ENCODE results near the gene PPP1R12A.

The PPP1R12A gene

DNA sequence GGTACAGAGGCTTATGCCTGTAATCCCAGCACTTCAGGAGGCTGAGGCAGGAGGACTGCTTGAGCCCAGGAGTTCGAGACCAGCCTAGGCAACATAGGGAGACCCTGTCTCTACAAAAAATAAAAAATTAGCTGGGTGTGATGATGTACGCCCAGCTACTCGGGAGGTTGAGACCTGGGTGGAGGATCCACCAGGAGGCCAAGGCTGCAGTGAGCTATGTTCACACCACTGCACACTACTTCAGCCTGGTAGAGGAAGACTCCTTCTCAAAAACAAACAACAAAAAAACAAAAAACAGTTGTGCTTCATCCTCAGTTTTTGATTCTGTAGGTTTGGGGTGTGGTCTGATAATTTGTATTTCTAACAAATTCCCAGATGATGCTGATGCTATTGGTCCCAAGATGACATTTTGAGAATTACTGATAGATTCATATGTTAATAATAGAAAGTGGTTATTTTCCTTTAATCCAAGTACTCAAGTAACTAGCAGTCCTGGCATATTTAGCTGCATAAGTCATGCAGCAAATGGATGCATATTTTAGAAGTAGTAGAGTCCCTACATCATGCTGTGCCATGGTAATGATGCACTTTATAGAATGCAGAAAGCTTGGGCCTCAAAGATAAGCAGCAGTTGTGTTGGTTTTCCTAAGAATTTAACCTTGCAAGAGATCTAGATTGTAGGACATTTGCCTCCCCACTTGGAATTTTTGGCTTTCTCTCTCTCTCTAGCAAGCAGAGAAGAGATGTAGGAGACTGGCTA is 168.0 kb downstream of the PPP1R12A start:
- DNase-seq = no peak

DNA sequence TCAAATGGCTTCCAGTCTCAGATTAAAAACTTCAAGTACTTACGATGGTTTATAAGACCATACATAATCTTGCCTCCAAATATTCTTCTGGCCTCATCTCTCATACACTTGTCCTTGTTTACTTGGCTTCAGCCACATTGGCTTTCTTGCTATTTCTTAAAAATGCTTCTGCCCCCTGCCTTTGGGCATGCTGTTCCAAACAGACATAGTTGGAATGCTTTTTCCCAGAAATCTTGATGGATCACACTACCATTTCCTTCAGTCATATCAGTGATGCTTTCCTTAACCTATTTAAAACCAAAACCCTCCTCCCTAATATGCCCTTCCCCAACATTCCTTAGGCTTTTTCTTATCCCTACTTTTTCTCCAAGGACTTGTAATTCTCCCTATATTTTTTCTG is 169.7 kb downstream of the PPP1R12A start:
- no peak for DNase-seq

DNA sequence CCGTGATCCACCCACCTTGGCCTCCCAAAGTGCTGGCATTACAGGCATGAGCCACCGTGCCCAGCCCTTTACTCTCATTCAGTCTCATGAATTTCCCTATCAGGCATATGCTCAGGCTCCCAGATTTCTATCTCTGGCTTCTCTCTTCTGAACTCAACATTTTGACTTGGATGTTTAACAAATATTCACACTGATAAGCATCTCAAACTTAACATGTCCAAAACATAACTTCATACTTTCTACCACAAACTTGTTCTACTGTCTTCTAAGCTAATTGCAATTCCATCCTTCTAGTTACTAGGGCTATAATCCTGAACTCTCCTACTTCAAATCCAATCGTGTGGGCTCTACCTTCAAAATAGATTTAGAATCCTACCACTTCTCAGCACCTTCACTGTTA is 170.3 kb downstream of the PPP1R12A start:
- DNase-seq = no peak

DNA sequence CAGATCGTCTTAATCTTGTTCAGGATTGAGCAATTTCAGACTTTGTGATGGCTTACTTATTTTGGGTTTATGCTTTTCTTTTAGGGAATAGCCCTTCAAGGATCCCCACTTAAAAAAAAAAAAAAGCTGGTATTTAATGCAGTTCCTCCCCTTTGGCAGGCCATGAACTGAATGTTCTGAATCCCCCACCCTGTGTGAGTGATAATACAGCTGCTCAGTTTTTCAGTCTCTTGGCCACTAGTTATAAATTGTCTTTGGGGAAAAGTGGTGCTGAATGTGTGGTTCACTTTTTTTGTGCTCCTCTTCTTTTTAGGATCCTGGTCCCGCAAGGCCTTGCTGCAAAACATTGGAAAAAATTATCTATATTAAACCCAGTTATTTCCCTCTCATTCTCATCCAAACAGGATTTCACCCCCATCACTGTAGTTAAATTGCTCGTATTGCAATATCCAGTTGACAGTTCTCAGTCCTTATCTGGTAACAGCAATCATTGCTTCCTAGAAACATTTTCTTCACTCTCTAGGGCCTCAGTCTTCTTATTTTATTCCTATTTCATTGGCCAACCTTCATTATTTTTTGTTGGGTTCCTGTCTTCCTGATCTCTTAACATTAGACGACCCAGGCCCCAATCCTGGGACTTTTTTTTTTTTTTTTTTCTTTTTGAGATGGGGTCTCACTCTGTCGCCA is 171.0 kb downstream of the PPP1R12A start:
- no peak for DNase-seq

DNA sequence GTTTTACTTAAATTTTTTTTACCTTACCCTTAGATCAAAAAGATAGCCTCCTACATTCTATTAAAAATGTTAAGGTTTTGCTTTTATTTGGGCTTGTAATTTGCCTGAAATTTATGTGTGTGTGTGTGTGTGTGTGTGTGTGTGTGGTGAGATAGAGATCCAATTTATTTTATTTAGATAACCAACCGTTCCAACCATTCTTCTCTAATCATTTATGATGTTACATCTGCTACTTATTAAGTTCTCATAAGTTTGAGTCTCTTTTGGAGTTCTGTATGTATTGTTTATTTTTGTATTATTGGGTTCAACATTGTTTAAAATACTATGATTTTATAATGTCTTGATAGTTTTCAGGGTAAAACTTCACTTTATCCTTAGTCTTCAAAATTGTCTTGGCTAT is 173.6 kb downstream of the PPP1R12A start:
- DNase-seq = no peak

DNA sequence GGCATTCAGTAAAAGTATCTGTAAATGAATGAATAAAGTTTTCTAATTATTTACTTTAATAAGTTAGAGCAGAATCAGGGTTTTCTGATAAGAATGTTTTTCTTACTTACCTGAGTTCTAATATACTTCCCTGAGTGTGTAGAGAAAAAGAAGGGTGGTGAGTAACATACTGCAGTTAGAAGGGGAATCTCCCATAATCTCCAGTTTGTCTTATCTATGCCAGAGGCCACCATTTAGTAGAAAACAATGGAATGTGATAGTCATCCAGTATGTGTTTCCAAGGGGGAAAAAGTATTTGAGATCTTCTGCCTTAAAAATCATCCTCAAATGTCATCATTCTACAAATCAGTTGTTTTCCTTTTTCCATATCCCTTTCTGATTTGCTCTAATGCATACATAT is 187.6 kb downstream of the PPP1R12A start:
- DNase-seq = no peak

DNA sequence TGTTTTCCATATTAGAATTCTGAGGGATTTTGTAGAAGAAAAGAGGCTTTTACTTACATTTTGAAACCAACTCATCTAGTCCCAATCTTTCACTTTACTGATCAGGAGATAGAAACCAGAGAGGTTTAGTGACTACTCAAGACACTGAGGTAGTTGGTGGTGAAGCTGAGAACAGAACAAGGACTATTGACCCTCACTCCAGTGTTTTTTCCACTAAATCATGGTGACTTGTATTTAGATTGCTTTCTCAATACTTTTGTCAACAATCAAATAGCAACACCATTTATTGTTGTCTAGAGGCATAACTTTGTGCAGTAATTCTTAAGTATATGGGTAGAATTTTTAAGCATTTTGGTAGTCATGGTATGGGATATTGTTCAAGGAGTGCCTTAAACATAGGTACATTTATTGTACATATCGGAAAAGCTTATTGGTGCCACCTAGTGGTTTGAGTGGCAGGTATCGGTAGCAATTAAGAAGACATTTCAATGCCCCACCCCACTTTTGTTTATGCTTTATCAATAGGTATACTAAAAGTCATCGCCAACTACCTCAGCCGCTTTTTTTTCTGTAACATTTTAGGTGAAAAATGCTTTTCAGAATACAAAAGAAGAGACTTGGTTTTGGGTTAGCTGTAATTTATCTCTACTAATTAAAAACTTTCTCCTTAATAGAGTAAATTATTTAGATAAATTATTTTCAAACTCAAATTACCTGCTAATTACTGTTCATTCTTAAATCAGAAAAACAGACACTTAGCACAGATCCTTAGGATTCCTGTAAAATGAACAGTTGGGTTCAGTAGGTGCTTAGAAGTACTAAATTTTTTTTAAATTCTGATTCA is 196.8 kb downstream of the PPP1R12A start:
- DNase-seq = no peak

DNA sequence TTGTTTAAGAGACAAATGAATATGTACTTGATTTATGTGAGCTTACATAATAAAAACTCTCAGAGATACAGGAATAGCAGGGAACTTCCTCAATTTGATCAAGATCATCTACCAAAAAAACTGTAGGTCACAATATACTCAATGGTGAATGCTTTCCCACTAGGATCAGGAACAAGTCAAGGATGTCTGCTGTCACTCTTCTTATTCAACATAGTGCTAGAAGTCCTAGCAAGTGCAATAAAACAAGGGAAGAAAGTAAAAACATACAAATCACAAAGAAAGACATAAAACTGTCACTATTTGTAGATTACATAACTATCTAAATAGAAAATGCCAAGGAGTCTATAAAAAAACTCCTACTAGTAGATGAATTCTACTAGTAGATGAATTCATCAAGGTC is 202.3 kb downstream of the PPP1R12A start:
- no peak for DNase-seq

DNA sequence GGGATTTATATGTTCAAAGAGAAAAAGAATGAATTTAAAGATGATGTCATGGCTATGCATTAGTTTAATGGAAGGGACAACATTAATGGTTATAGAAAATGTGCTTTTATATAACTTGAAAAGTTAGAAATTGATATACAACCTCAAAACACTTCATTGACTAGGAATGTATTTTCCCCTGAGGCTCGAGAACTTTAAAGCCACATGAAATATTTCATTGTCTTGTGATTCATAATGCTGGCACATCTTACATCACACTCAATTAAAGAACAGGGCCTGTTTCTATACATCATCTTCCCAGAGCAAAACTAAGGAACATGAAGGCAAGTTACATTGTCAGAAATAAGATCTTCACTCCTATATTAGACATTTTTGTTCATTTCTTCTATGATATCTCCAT is 208.9 kb downstream of the PPP1R12A start:
- DNase-seq = no peak
